Left lobe of liver (tissue), 2 donors: ENCODE data around the gene UBE2QL1. TPM values are rescaled to one million over a fixed set of nuclear protein-coding genes. Genes with fewer than 3 reads are reported as not detected.

Experiments used
- ATAC-seq: fragments of 200-7000 bp; cut with Tn5 transposase; one replicate; pipeline ENCODE4 v1.9.1; 2020; ENCODE audit warnings: mild to moderate bottlenecking, moderate library complexity
- DNase-seq: peaks from one replicate; pipeline ENCODE4 v3.0.0-alpha.2; 2020; ENCODE audit warnings: low spot score
- total RNA-seq: library from RNA; stranded (reverse); gene quantifications from one replicate; pipeline ENCODE4 v1.2.1, GENCODE V29; 2021
- donor health status: DM: no; HTN: no; CAD: no; lungs with moderate emphysema.
- donor health status: DM: no; HTN: yes; CAD: no.

The UBE2QL1 gene
- total RNA-seq, result 0.38 TPM

DNA sequence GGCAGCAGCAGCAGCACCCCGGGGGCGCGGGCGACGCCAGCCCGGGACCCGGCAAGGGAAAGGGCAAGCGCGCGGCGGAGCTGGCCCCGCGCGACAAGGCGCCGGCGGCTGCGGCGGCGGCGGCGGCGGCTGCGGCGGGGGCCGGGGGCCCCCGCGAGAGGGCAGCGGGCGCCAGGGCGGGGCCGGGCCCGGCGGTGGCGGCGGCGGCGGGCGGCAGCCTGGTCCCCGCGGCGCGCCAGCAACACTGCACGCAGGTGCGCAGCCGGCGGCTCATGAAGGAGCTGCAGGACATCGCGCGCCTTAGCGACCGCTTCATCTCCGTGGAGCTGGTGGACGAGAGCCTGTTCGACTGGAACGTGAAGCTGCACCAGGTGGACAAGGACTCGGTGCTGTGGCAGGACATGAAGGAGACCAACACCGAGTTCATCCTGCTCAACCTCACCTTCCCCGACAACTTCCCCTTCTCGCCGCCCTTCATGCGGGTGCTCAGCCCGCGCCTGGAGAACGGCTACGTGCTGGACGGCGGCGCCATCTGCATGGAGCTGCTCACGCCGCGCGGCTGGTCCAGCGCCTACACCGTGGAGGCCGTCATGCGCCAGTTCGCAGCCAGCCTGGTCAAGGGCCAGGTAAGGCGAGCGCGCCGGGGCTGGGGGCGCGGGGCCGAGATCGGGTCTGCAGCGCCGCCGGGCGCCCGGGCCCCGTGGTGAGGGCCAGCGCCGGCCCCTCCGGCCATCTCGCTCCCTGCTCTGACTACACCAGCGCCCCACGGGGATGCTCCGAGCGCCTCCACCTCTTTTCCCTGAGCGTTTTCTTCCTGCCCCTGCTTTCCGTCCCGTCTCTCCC, at the start of gene UBE2QL1:
TSS of gene UBE2QL1 (plus strand) at position 238 of the 843 bp plus-strand sequence. CDS start at position 273, 35 bp downstream.
- ATAC-seq, result peak; percentile 82
- peak; percentile 48 for DNase-seq

DNA sequence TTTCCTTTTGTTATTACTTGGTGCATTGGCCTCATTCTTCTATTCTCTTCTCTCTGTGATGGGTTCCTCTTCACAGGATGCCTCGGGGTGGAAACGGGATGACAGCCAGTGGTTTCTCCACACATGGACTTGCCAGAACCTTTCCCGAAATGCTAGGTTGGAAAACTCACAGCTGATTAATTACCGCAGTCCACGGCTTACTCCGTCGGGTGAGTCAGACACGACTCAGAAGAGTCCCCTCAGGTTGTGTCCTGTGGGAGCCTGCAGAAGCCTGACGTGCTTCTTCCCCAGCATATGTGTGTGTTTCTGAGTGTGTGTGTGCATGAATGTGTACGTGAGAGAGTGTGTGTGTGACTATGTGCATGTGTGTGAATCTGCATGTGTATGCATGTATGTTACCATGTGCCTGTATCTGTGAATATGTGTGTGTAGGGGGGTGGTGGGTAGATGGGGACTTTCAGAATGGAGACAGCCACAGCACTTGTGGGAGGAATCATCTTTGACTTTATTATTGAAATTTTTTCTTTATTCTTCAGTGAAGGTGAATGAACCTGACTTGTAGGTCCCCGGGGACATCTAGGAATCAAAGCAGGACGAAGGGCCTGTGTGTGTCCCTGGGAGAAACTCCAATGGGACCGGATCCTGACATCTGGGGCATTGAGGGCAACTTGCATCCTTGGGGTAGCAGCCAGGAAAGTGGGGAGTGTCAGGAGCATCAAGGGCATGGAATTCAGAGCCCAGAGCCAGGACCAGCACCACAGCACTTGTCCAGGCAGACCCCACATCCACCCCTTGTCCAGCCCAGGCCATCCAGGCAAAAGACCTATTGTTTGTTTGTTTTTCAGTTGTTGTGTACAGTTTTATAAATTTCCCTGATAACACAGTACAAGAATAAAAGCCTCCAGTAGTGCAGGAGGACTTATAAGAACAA, 48.4 kb upstream of the UBE2QL1 start:
- no peak for ATAC-seq
- peak; percentile 27 for DNase-seq

GRCh38 chr5:6401410-6401809, 47.2 kb upstream of the UBE2QL1 start:
- DNase-seq (no peak), ATAC-seq (no peak)

DNA sequence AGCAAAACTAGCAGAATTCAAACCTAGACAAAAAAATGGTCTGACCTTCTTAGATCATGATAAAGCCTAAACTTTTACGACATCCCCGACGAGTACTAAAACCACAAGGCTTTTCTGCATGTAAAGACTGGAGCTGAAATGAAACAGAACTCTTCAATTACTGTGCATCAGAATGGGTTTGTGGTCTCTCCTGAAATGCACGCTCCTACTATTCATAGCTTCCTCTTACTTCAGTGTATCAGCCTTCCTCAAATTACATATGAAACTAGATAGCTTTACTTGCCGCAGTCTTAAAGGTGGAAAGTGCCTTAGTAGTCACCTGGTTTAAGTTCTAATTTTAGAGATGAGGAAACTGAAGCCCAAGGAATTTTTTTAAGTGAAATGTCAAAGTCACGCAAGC, 45.7 kb upstream of the UBE2QL1 start:
- ATAC-seq (no peak), DNase-seq (no peak)

DNA sequence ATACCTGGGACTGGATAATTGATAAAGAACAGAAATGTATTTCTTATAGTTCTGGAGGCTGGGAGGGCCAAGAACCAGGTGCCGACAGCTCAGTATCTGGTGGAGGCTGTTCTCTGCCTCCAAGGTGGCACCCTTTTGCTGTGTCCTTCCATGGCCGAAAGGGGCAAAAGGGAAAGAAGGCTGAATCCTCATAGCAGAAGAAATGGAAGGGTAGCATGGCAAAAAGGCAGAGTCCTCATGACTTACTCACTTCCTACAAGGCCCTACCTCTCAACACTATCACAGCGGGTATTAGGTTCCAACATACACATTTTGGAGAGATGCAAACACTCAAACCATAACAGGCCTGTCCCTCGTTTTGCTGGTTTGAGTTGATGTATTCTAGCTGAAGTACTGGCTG, 45.2 kb upstream of the UBE2QL1 start:
- DNase-seq (no peak), ATAC-seq (no peak)

DNA sequence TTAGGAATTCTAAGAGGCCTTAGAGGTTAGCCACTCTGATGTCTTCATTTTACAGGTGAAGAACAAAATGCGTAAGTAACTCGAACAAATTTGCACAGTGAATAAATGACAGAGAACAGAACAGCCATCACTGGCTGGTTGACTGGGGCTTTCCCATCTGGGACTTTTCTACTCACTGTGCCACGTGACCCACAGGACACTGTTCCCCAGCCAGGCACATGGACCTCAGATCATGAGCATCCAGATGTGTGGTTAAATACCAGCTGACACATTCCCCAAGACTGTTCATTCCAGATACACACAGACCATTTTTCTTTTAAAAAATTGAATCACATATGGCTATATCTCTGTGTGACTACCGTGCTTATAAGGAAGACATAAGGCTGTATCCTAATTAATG, 44.5 kb upstream of the UBE2QL1 start:
- DNase-seq, result no peak

DNA sequence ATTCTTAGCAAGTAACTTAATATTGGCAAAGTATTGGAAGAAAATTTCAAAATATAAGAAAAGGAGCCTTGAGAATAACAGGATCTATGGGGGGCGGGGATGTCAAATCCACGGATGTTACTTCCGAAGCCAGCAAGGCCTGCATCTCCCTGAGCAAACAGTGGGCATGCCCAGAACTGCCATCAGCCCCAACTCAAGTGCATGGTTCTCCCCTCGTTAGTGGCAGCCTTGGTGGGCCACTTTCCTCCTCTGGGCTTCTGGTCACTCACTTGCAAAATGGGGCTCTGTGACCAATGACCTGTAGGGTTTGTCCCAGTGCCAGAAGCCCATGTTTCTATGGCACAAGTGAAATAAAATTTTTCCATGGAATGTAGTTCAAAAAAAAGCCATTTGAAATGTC, 43.1 kb upstream of the UBE2QL1 start:
- DNase-seq, result no peak
- ATAC-seq, result no peak

More for the DNA sequence above, 44.5 kb upstream of the UBE2QL1 start:
- ATAC-seq, result no peak

GRCh38 chr5:6407558-6408259, 41.0 kb upstream of the UBE2QL1 start:
- DNase-seq (no peak), ATAC-seq (no peak)

GRCh38 chr5:6408260-6408596, 40.4 kb upstream of the UBE2QL1 start:
- ATAC-seq (no peak), DNase-seq (no peak)

DNA sequence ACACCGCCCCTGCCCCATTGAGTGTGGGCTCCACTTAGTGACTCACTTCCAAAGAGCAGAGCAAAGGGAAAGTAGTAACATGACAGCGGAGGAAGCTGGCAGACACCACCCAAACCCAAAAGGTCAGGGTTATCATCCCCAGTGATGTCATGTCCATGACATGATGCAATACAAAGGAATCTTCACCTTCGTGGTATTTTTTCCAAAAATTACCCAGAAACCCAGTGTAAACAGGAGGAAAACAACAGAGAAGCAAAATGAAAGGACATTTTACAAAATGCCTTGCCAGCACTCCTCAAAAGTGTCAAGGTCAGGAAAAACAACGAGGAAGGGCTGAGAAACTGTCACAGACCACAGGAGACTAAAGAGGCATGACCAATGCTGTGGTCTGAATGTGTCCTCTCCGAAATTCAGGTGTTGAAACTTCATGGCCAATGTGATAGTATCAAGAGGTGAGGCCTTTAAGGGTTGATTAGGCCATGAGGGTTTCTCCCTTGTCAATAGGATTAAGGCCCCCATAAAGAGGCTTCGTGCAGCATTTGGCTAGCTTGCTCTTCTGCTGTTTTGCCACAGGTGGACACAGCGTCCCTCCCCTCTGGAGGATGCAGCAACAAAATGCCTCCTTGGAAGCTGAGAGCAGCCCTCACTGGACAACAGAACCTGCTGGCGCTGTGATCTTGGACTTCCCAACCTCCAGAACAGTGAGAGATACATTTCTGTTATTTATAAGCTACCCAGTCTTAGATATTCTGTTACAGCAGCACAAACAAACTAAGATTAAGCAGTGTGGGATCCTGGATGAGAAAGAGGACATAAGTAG, 39.8 kb upstream of the UBE2QL1 start:
- DNase-seq (no peak), ATAC-seq (no peak)

DNA sequence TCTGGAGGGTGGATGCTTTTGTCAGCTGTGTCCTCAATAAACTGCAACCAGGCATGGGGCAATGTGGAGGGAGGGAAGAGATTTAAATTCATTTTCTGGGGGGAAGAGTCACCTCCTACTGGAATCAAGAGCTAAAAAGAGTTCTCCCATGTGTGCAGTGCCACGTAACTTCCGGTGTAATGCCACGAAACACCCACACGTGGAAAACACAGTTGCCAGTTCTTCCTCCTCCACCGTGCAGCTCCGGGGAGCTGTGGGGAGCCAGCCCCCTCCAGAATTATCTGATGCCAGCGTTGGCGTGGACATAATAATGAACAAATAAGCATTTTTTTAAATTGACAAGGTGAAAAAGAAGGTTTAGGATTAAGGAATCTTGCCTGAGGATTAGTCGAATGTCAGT, 38.2 kb upstream of the UBE2QL1 start:
- no peak for ATAC-seq

DNA sequence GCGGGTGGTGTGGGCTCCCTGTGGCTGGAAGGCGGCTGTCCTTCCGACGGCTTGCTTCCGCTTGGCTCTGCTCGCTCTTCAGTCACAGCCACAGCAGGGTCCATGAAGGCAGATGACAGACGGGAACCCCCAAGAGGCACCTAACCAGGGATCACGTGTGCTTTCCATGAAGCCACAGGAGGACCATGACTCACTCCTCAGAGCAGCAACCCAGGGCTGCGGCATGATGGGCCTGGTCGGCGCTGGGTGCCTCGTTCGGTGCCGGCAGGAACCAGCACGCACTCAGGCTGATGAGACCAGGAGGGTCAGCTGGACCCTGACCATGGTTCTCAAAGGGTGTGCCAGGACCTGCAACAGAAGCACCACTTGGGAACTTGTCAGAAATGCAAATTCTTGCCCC, 37.5 kb upstream of the UBE2QL1 start:
- no peak for DNase-seq
- no peak for ATAC-seq

More for the DNA sequence above, 38.2 kb upstream of the UBE2QL1 start:
- no peak for DNase-seq

GRCh38 chr5:6412811-6413210, 35.8 kb upstream of the UBE2QL1 start:
- ATAC-seq, result no peak
- DNase-seq, result no peak

DNA sequence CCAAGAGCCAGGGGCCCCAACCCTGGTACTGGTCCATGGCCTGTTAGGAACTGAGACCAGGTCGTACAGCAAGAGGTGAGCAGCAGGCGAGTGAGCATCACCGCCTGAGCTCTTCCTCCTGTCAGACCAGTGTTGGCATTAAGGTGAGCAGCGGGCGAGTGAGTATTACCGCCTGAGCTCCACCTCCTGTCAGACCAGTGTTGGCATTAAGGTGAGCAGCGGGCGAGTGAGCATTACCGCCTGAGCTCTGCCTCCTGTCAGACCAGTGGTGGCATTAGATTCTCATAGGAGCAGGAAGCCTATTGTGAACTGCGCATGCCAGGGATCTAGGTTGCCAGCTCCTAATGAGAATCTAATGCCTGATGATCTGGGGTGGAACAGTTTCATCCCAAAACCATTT, 31.0 kb upstream of the UBE2QL1 start:
- DNase-seq, result no peak
- no peak for ATAC-seq

- no peak for DNase-seq
- ATAC-seq, result no peak
These were observed 29.9 kb upstream of the UBE2QL1 start for GRCh38 chr5:6418679-6419276.

DNA sequence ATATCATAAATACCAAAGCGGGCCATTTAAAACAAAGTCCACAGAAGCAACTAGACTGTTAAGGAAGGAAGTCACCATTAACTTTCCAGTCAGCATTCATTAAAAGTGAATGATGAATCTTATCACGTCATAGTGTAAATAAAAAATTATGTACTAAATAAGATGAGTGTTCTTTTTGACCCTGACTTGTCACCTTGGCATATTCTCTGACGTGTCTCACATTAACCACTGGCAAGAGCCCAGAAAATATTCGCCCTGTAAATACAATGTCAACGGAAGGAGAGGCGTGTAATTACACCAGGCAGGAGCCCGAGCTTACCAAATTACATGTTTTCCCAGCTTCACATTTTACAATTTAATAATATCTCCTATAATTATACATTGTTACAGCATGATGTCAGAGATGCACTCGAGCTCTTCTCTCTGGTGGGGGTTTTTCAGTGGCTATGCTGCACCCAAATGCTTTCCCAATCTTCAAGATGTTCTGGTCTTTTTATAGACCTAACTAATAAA, 29.3 kb upstream of the UBE2QL1 start:
- DNase-seq (no peak), ATAC-seq (no peak)

GRCh38 chr5:6423327-6424109, 25.1 kb upstream of the UBE2QL1 start:
- DNase-seq (no peak), ATAC-seq (no peak)

GRCh38 chr5:6424110-6424659, 24.5 kb upstream of the UBE2QL1 start:
- ATAC-seq (no peak), DNase-seq (no peak)

DNA sequence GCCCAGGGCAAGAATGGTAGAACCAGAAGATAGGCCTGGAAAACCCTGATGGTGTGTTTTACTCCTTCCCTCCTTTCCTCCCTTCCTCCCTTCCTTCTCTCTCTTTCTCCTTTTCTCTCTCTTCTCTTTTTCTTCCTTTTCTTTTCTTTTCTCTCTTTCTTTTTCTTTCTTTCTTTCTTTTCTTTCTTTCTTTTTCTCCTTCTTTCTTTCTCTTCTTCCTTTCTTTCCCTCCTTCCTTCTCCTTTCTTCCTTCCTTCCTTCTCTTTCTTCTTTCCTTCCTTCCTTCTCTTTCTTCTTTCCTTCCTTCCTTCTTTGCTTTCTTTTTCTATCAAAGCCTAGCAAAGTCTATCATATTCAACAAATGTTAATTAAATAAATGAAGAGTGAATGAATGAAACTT, 24.0 kb upstream of the UBE2QL1 start:
- no peak for ATAC-seq
- DNase-seq, result no peak
